ENCODE measurements around the gene WDR6.
A peak's percentile ranks its signal among the peaks of the same experiment; 100 is the strongest.

The WDR6 gene

GRCh38 chr3:49015072-49015471 lies 7.9 kb downstream of the WDR6 start:
- no peak for DNase-seq

GRCh38 chr3:49015765-49016164 lies 8.6 kb downstream of the WDR6 start:
- DNase-seq = no peak

- no peak for DNase-seq
These were observed 9.4 kb downstream of the WDR6 start for GRCh38 chr3:49016414-49017228.

GRCh38 chr3:49017229-49017970 lies 10.2 kb downstream of the WDR6 start:
- no peak for DNase-seq

GRCh38 chr3:49017971-49018706 lies 10.9 kb downstream of the WDR6 start, which contains the start of gene DALRD3:
TSS of gene DALRD3 (minus strand) at chr3:49018580. CDS start at chr3:49018564, 16 bp downstream.
- peak; percentile 42 for DNase-seq

- no peak for DNase-seq
These were observed 11.5 kb downstream of the WDR6 start for GRCh38 chr3:49018707-49019006.

GRCh38 chr3:49019941-49020329 lies 12.7 kb downstream of the WDR6 start:
- peak; percentile 50 for DNase-seq

- DNase-seq = peak; percentile 50
These were observed 13.4 kb downstream of the WDR6 start for GRCh38 chr3:49020330-49021212.

GRCh38 chr3:49021213-49021812 lies 14.1 kb downstream of the WDR6 start:
- DNase-seq = peak; percentile 94

GRCh38 chr3:49021813-49022687 lies 14.9 kb downstream of the WDR6 start, which contains the start of gene NDUFAF3:
TSS of gene NDUFAF3 (plus strand) at chr3:49022121. CDS start at chr3:49022145, 24 bp downstream.
- peak; percentile 82 for DNase-seq

- no peak for DNase-seq
These were observed 15.5 kb downstream of the WDR6 start for GRCh38 chr3:49022688-49023171.

GRCh38 chr3:49023775-49024174 lies 16.6 kb downstream of the WDR6 start:
- DNase-seq = no peak

- DNase-seq = no peak
These were observed 17.3 kb downstream of the WDR6 start for GRCh38 chr3:49024449-49024848.

- DNase-seq = no peak
These were observed 18.0 kb downstream of the WDR6 start for GRCh38 chr3:49025005-49025792.

GRCh38 chr3:49025793-49026520 lies 18.8 kb downstream of the WDR6 start:
- no peak for DNase-seq

GRCh38 chr3:49026536-49026935 lies 19.3 kb downstream of the WDR6 start:
- no peak for DNase-seq

- no peak for DNase-seq
These were observed 20.4 kb downstream of the WDR6 start for GRCh38 chr3:49027634-49028033.

GRCh38 chr3:49028298-49028672 lies 21.1 kb downstream of the WDR6 start:
- DNase-seq = no peak

All from GDM1 (cell line).